HG02623 (cell line): Measurements from ENCODE around the gene ST6GALNAC4.

Experiments used
- ATAC-seq: cut with Tn5 transposase; IDR thresholded peaks from one replicate; pipeline ENCODE4 v1.9.1; 2021; ENCODE audit warnings: moderate library complexity; ENCODE audit not compliant: unreplicated experiment

ST6GALNAC4 gene

GRCh38 chr9:127916720-127917581 lies at the start of gene ST6GALNAC4:
TSS of gene ST6GALNAC4 (minus strand) at chr9:127917041. CDS start at chr9:127916419, 622 bp downstream.
- peak; percentile 68 for ATAC-seq

GRCh38 chr9:127965953-127966352 lies 49.1 kb upstream of the ST6GALNAC4 start:
- ATAC-seq = no peak

- no peak for ATAC-seq
Observed at GRCh38 chr9:127963359-127964064, 46.7 kb upstream of the ST6GALNAC4 start.

- ATAC-seq = no peak
Observed at GRCh38 chr9:127963041-127963358, 46.2 kb upstream of the ST6GALNAC4 start.

- no peak for ATAC-seq
Observed at GRCh38 chr9:127962278-127962677, 45.4 kb upstream of the ST6GALNAC4 start.

GRCh38 chr9:127961613-127962155 lies 44.8 kb upstream of the ST6GALNAC4 start:
- no peak for ATAC-seq

GRCh38 chr9:127961155-127961490 lies 44.3 kb upstream of the ST6GALNAC4 start:
- no peak for ATAC-seq

- no peak for ATAC-seq
Observed at GRCh38 chr9:127960410-127961154, 43.7 kb upstream of the ST6GALNAC4 start.

GRCh38 chr9:127959841-127960409 lies 43.1 kb upstream of the ST6GALNAC4 start:
- no peak for ATAC-seq

GRCh38 chr9:127959398-127959797 lies 42.6 kb upstream of the ST6GALNAC4 start:
- no peak for ATAC-seq

- no peak for ATAC-seq
Observed at GRCh38 chr9:127958728-127959127, 41.9 kb upstream of the ST6GALNAC4 start.

- no peak for ATAC-seq
Observed at GRCh38 chr9:127955294-127956015, 38.6 kb upstream of the ST6GALNAC4 start.

- ATAC-seq = no peak
Observed at GRCh38 chr9:127954831-127955293, 38.0 kb upstream of the ST6GALNAC4 start.

- ATAC-seq = no peak
Observed at GRCh38 chr9:127953768-127954505, 37.1 kb upstream of the ST6GALNAC4 start.

- ATAC-seq = no peak
Observed at GRCh38 chr9:127953154-127953553, 36.3 kb upstream of the ST6GALNAC4 start.

- ATAC-seq = no peak
Observed at GRCh38 chr9:127950513-127951289, 33.9 kb upstream of the ST6GALNAC4 start.

GRCh38 chr9:127949827-127950512 lies 33.1 kb upstream of the ST6GALNAC4 start:
- no peak for ATAC-seq
